WTC11 (cell line): ENCODE results near the gene ATG5. TPM values are rescaled to one million over a fixed set of nuclear protein-coding genes. Genes with fewer than 3 reads are reported as not detected.

Experiments
- ATAC-seq: fragments of 200-7000 bp; cut with Tn5 transposase; 2 replicates; pipeline ENCODE4 v1.10.0; 2021; ENCODE audit warnings: mild to moderate bottlenecking, moderate library complexity
- CTCF ChIA-PET: fragments of 300-600 bp; sonication (Branson Sonifier 250); formaldehyde crosslinking; loops from one replicate; lab custom pipeline; 2021; ENCODE audit warnings: antibody characterized with exemption; lab: Charles Lee
- POLR2A ChIA-PET: fragments of 350-600 bp; sonication (Branson Sonifier 250); formaldehyde crosslinking; loops from one replicate; lab custom pipeline; 2021; ENCODE audit warnings: antibody characterized with exemption; lab: Charles Lee
- DNase-seq: peaks from one replicate; pipeline ENCODE4 v3.0.0; 2021; ENCODE audit warnings: low spot score
- H3K27ac Mint-ChIP-seq: 2 replicates; pipeline ENCODE4 v1.8.0; 2021; ENCODE audit warnings: mixed read lengths
- H3K27me3 Mint-ChIP-seq: 2 replicates; pipeline ENCODE4 v1.8.0; 2021; ENCODE audit warnings: low read depth, mild to moderate bottlenecking, moderate library complexity, mixed read lengths
- H3K36me3 Mint-ChIP-seq: 2 replicates; pipeline ENCODE4 v1.8.0; 2021; ENCODE audit warnings: mixed read lengths
- H3K4me1 Mint-ChIP-seq: 2 replicates; pipeline ENCODE4 v1.8.0; 2022; ENCODE audit warnings: mixed read lengths
- H3K4me3 Mint-ChIP-seq: 2 replicates; pipeline ENCODE4 v1.8.0; 2021; ENCODE audit warnings: mild to moderate bottlenecking, moderate library complexity, mixed read lengths
- H3K9me3 Mint-ChIP-seq: 2 replicates; pipeline ENCODE4 v1.8.0; 2021; ENCODE audit warnings: mixed read lengths
- AR ChIP-seq: fragments of 250-450 bp; sonication (Bioruptor Pico); IDR thresholded peaks from 2 replicates; pipeline ENCODE4 v1.9.0; 2021; ENCODE audit warnings: mild to moderate bottlenecking
- CREB1 ChIP-seq: sonication (generic); formaldehyde crosslinking; IDR thresholded peaks from 2 replicates; pipeline ENCODE4 v1.8.0; 2023; ENCODE audit warnings: mild to moderate bottlenecking, missing genetic modification reagents
- E2F4 ChIP-seq: sonication (generic); formaldehyde crosslinking; IDR thresholded peaks from 2 replicates; pipeline ENCODE4 v1.8.1; 2022; ENCODE audit warnings: low read depth, mild to moderate bottlenecking, moderate library complexity, missing genetic modification reagents, borderline replicate concordance
- ELF4 ChIP-seq: sonication (generic); formaldehyde crosslinking; IDR thresholded peaks from 2 replicates; pipeline ENCODE4 v1.8.1; 2022; ENCODE audit warnings: low read depth, mild to moderate bottlenecking, moderate library complexity, missing genetic modification reagents
- GRHL2 ChIP-seq: fragments of 250-450 bp; sonication (Bioruptor Pico); IDR thresholded peaks from 2 replicates; pipeline ENCODE4 v1.8.0; 2022; ENCODE audit warnings: mild to moderate bottlenecking, moderate library complexity; ENCODE audit not compliant: insufficient replicate concordance, severe bottlenecking
- HMGXB4 ChIP-seq: sonication (generic); formaldehyde crosslinking; IDR thresholded peaks from 2 replicates; pipeline ENCODE4 v1.8.1; 2023; ENCODE audit warnings: mild to moderate bottlenecking, moderate library complexity, missing genetic modification reagents
- NR1H2 ChIP-seq: sonication (generic); formaldehyde crosslinking; IDR thresholded peaks from 2 replicates; pipeline ENCODE4 v1.9.0; 2021; ENCODE audit warnings: mild to moderate bottlenecking, moderate library complexity, missing genetic modification reagents
- PRRX2 ChIP-seq: fragments of 250-450 bp; sonication (Bioruptor Pico); IDR thresholded peaks from 2 replicates; pipeline ENCODE4 v1.8.0; 2021; ENCODE audit warnings: mild to moderate bottlenecking
- RELA ChIP-seq: sonication (generic); formaldehyde crosslinking; IDR thresholded peaks from 2 replicates; pipeline ENCODE4 v1.8.1; 2022; ENCODE audit warnings: missing genetic modification reagents, mild to moderate bottlenecking, borderline replicate concordance
- RORB ChIP-seq: fragments of 250-450 bp; sonication (Bioruptor Pico); IDR thresholded peaks from 2 replicates; pipeline ENCODE4 v1.9.0; 2021; ENCODE audit warnings: mild to moderate bottlenecking
- SP1 ChIP-seq: sonication (generic); formaldehyde crosslinking; conservative IDR thresholded peaks from 2 replicates; pipeline ENCODE4 v1.8.1; 2022; ENCODE audit warnings: missing genetic modification reagents
- TCF7 ChIP-seq: sonication (generic); formaldehyde crosslinking; IDR thresholded peaks from 2 replicates; pipeline ENCODE4 v1.8.0; 2022; ENCODE audit warnings: mild to moderate bottlenecking, low read depth, missing genetic modification reagents, moderate library complexity
- ZNF396 ChIP-seq: fragments of 250-450 bp; sonication (Bioruptor Pico); IDR thresholded peaks from 2 replicates; pipeline ENCODE4 v1.8.0; 2021; ENCODE audit warnings: mild to moderate bottlenecking, moderate library complexity, borderline replicate concordance
- total RNA-seq: library from RNA; stranded (reverse); gene quantifications from 3 replicates; pipeline ENCODE4 v1.2.3, GENCODE V29; 2021
- TF ChIP-seq, protein P1 (sequence below): sonication (generic); formaldehyde crosslinking; IDR thresholded peaks from 2 replicates; pipeline ENCODE4 v1.8.0; 2022; ENCODE audit warnings: mild to moderate bottlenecking, missing genetic modification reagents
- TF ChIP-seq, protein P2 (sequence below): sonication (generic); formaldehyde crosslinking; IDR thresholded peaks from 2 replicates; pipeline ENCODE4 v1.8.0; 2023; ENCODE audit warnings: missing genetic modification reagents
- TF ChIP-seq, protein P3 (sequence below): sonication (generic); formaldehyde crosslinking; IDR thresholded peaks from 2 replicates; pipeline ENCODE4 v1.8.1; 2022; ENCODE audit warnings: mild to moderate bottlenecking, moderate library complexity, missing genetic modification reagents

Gene ATG5
- total RNA-seq, 1 experiment from 2014 or later = 32.6 TPM

GRCh38 chr6:106159531-106159940 is 166.0 kb downstream of the ATG5 start:
- H3K27me3 Mint-ChIP-seq = no peaks in the 10 kb centered on the region
- DNase-seq = no peak
- CTCF ChIA-PET = no interaction called here
- no peak for ATAC-seq
- no peaks in the 10 kb centered on the region for H3K9me3 Mint-ChIP-seq
- H3K4me3 Mint-ChIP-seq = no peak overlapping the region
- TF ChIP-seq SP1 (CRISPR knock-in tag) (no peak), ZNF396 (CRISPR knock-in tag) (no peak), AR (CRISPR knock-in tag) (no peak), TCF7 (no peak), E2F4 (CRISPR knock-in tag) (no peak), RELA (CRISPR knock-in tag) (no peak), PRRX2 (CRISPR knock-in tag) (no peak), RORB (CRISPR knock-in tag) (no peak), CREB1 (CRISPR knock-in tag) (no peak), NR1H2 (no peak)
- TF ChIP-seq, protein P1, sequence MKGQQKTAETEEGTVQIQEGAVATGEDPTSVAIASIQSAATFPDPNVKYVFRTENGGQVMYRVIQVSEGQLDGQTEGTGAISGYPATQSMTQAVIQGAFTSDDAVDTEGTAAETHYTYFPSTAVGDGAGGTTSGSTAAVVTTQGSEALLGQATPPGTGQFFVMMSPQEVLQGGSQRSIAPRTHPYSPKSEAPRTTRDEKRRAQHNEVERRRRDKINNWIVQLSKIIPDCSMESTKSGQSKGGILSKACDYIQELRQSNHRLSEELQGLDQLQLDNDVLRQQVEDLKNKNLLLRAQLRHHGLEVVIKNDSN (CRISPR knock-in tag) = no peak
- POLR2A ChIA-PET = no interaction called here
- no peaks in the 10 kb centered on the region for H3K36me3 Mint-ChIP-seq
- peaks cover 39% of the 10 kb centered on the region for H3K4me1 Mint-ChIP-seq
- no peak overlapping the region for H3K27ac Mint-ChIP-seq

- Mint-ChIP-seq H3K4me3 (no peak overlapping the region), H3K27me3 (no peaks in the 10 kb centered on the region), H3K36me3 (no peaks in the 10 kb centered on the region), H3K4me1 (peaks cover 40% of the 10 kb centered on the region), H3K27ac (no peak overlapping the region), H3K9me3 (no peaks in the 10 kb centered on the region; the same call in 1 of the 2 replicates)
- TF ChIP-seq GRHL2 (no peak), ELF4 (CRISPR knock-in tag) (no peak), HMGXB4 (CRISPR knock-in tag) (no peak)
- TF ChIP-seq, protein P2, sequence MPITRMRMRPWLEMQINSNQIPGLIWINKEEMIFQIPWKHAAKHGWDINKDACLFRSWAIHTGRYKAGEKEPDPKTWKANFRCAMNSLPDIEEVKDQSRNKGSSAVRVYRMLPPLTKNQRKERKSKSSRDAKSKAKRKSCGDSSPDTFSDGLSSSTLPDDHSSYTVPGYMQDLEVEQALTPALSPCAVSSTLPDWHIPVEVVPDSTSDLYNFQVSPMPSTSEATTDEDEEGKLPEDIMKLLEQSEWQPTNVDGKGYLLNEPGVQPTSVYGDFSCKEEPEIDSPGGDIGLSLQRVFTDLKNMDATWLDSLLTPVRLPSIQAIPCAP (CRISPR knock-in tag) = no peak
- TF ChIP-seq, protein P3, sequence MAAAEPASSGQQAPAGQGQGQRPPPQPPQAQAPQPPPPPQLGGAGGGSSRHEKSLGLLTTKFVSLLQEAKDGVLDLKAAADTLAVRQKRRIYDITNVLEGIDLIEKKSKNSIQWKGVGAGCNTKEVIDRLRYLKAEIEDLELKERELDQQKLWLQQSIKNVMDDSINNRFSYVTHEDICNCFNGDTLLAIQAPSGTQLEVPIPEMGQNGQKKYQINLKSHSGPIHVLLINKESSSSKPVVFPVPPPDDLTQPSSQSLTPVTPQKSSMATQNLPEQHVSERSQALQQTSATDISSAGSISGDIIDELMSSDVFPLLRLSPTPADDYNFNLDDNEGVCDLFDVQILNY (CRISPR knock-in tag) = no peak
- CTCF ChIA-PET = no interaction called here
- POLR2A ChIA-PET = no interaction called here
- no peak for DNase-seq
- no peak for ATAC-seq
Measured at GRCh38 chr6:106158816-106159215, 166.7 kb downstream of the ATG5 start.
